ENCODE results near the gene JMJD1C.
"Not testable (repeated sequence)": the region's sequence is repeated elsewhere in the genome, so short reads cannot be mapped to it uniquely, and the experiment has no call there.

Gene JMJD1C

DNA sequence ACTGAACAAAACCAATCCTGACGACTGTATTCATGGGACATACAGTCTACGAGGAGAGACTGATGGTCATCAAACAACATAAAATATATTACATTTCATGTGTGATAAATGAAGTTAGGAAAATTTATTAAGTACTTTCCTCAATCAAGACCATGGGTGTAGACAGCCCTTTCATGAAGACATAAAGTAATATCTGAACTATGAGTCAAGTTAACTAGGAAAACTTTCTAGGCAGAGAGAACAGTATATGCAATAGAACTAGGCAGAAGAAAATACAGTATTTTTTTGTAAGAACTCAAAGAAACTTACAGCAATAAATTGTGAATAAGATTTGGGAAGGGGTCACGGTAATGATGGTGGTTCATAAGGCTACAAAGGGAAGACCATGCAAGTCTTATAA lies 112.8 kb downstream of the JMJD1C start:
- no peak for DNase-seq

DNA sequence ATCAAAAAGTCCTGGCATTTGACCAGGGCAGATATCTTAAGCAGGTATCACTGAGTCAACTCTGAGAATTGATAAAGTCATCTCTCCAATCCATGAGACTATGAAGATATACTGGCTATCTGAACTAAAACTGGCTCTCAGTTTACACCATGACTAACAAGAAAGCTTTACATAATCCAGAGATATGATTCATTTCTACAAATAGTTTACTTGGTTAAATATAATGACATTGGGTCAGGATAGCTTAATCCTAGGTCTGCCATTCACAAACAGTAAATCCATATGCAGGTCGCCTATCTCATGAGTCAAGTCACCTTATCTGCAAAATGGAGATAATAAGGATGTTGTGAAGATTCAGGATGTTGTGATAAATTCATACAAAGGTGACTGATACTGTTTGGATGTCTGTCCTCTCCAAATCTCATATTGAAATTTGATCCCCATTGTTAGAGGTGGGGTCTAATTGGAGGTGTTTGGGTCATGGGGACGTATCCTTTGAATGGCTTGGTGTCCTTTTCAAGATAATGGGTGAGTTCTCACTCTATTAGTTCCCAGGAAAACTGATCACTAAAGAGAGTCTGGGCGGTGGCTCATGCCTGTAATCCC lies 117.4 kb downstream of the JMJD1C start:
- DNase-seq = no peak

DNA sequence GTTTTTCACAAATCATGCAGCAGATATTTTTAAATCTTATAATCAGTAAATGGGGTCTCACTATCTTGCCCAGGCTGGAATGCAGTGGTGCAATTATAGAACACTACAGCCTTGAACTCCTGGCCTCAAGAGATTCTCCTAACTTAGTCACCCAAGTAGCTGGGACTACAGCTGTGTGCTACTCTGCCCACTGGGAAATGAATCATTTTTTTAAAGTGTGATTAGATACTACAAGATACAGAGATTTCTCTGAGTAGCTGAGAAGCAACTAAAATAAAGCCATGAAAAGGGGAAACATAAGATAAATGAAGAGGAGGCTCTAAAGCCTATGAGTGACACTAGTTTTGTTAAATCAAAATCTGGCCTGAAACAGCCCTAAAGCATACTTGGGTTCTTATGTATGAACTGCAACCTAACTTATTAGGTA lies 119.7 kb downstream of the JMJD1C start:
- DNase-seq = no peak

DNA sequence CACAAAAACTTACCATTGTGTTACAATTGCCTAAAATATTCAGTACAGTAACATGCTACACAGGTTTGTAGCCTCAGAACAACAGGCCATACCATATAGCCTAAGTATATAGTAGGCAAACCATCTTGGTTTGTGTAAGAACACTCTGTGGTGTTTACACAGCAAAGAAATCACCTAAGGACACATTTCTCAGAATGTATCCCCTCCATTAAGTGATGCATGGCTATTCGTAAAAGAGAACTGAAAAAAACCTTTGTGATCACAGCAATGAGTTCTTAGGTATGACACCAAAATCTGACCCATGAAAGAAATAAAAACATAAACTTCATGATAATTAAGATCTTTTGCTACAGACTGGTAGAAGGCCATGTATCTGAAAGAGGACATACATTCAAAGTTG lies 121.5 kb downstream of the JMJD1C start:
- DNase-seq = no peak

GRCh38 chr10:63343476-63343875 lies 122.3 kb downstream of the JMJD1C start:
- DNase-seq = no peak

- DNase-seq = not testable (repeated sequence)
Measured at GRCh38 chr10:63339640-63340039, 126.1 kb downstream of the JMJD1C start.

- DNase-seq = no peak
Measured at GRCh38 chr10:63337455-63338251, 128.1 kb downstream of the JMJD1C start.

- no peak for DNase-seq
Measured at GRCh38 chr10:63331586-63331985, 134.2 kb downstream of the JMJD1C start.

GRCh38 chr10:63324495-63324854 lies 141.3 kb downstream of the JMJD1C start:
- no peak for DNase-seq

GRCh38 chr10:63323701-63324494 lies 141.9 kb downstream of the JMJD1C start:
- DNase-seq = no peak

GRCh38 chr10:63320683-63321082 lies 145.1 kb downstream of the JMJD1C start:
- no peak for DNase-seq

GRCh38 chr10:63319231-63319630 lies 146.5 kb downstream of the JMJD1C start:
- no peak for DNase-seq

GRCh38 chr10:63318491-63318890 lies 147.3 kb downstream of the JMJD1C start:
- DNase-seq = no peak

GRCh38 chr10:63314020-63314419 lies 151.8 kb downstream of the JMJD1C start:
- DNase-seq = no peak

DNA sequence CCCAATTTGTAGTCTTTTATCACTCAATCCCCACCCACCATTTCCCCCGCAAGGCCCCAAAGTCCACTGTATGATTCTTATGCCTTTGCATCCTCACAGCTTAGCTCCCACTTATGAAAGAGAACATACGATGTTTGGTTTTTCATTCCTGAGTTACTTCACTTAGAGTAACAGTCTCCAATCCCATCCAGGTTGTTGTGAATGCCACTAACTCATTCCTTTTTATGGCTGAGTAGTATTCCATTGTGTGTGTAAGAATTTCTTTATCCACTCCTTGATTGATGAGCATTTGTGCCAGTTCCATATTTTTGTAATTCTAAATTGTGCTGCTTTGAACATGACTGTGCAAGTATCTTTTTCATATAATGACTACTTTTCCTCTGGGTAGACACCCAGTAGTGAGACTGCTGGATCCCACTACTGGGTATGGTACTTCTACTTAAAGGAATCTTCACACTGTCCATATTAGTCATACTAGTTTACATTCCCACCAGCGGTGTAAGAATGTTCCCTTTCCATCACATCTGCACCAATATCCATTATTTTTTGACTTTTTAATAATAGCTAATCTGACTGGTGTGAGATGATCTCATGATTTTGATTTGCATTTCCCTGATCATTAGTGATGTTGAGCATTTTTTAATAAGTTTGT lies 152.6 kb downstream of the JMJD1C start:
- no peak for DNase-seq

GRCh38 chr10:63308628-63309027 lies 157.1 kb downstream of the JMJD1C start:
- no peak for DNase-seq

- no peak for DNase-seq
Measured at GRCh38 chr10:63304146-63304545, 161.6 kb downstream of the JMJD1C start.

DNA sequence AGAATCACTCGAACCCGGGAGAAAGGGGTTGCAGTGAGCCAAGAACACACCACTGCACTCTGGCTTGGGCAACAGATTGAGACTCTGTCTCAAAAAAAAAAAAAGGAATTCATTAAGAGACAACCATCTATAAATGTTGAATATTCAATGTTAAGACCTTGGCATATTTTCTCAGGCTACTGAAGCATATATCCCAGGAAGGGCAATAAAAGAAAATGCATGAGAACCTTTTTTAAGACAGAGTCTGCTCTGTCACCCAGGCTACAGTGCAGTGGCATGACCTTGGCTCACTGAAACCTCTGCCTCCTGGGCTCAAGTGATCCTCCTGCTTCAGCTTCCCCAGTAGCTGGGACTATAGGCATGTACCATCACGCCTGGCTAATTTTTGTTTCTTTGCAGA lies 165.0 kb downstream of the JMJD1C start:
- DNase-seq = no peak

DNA sequence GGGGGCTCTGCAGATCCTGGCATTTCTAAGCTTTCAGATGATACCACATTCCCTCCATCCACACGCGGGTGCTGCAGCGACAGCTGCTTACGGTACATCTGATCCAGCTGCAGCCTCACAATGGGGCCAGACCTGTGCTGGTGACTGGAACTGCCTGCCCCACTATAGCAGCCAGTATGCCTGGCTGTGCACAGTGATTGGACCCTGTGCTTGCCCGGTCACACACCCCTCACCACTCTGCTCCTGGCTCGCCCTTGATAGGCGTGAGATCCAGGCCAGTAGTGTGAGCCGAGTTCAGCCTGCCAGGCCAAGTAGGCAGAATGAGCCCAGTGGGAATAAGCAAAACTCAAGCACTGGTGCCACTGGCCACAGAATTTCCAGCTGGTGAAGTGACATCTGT lies 167.8 kb downstream of the JMJD1C start:
- DNase-seq = no peak

DNA sequence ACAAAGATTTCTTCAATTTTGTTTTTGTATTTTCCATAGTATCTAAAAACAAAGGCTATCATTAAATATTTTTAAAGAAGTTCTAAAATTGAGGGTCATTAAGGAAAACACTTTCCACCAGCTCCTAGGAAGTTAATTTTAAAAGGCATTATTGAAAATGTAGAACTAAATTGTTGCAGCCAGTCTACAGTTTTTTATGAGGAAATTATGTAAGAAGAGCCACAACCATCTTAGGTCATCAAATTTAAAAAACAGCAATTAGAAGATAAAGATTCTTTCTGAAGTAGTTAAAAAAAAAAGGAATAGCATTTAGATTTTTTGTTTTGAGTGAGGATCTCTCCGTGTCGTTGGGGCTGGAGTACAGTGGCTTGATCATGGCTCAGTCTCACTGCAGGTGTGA lies 171.0 kb downstream of the JMJD1C start:
- DNase-seq = no peak

- not testable (repeated sequence) for DNase-seq
Measured at GRCh38 chr10:63292847-63293246, 172.9 kb downstream of the JMJD1C start.

DNA sequence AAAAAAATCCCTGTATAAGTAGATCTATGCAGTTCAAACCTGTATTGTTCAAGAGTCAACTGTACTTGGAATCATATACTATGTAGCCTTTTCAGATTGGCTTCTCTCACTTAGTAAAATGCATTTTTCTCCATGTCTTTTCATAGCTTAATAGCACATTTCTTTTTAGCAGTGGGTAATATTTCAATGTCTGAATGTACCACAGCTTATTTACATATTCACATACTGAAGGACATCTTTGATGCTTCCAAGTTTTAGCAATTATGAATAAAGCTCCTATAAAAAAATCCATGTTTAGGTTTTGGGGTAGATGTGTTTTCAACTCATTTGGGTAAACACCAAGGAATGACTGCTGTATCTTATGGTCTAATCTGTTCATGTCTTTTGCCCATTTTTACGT lies 177.6 kb downstream of the JMJD1C start:
- no peak for DNase-seq

DNA sequence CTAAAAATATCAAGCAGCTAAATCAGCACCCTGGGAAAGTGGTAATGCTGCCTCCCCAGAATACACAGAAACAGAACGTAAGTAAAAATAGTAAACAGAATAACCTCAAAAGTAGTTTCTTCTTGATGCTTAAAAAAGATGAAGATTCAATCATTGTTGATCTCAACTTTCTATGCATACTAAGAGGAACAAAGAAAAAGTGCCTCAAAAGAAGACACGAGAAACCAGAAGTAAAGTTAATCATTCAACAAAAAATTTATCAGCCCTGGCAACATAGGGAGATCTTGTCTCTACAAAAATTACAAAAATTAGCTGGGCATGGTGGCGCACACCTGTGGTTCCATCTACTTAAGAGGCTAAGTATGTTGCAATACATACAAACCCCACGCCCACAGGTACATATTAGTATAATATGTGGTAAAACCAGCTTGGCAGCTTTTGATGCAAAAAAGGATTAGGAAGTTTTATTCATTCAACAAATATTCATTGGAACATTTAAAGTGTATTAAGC lies 179.0 kb downstream of the JMJD1C start:
- DNase-seq = no peak

Measured in femur (tissue), 1 donor.